Esophagus muscularis mucosa (tissue), 4 donors: ENCODE results near the gene ACTR1B. TPM values are rescaled to one million over a fixed set of nuclear protein-coding genes. Genes with fewer than 3 reads are reported as not detected.
A peak's percentile ranks its signal among the peaks of the same experiment; 100 is the strongest.

Experiments
- DNase-seq: peaks from one replicate; pipeline ENCODE4 v3.0.0-alpha.2; 2017; ENCODE audit errors: extremely low spot score
- H3K27ac ChIP-seq, 4 donors: fragments of 200-600 bp; sonication (generic); replicated peaks in 1 of 4; 1 replicate in 3 of 4; 2 replicates in 1 of 4; pipeline ENCODE4 v1.5.1; 2016 to 2019; ENCODE audit warnings: mild to moderate bottlenecking in 1 of 4
- H3K27me3 ChIP-seq, 4 donors: fragments of 200-600 bp; sonication (generic); one replicate each; pipeline versions ENCODE4 v1.5.1 to v1.6.0; 2016 to 2019
- H3K36me3 ChIP-seq, 4 donors: fragments of 200-600 bp; sonication (generic); one replicate each; pipeline ENCODE4 v1.5.1; 2016 to 2019
- H3K4me1 ChIP-seq, 4 donors: fragments of 200-600 bp; sonication (generic); one replicate each; pipeline ENCODE4 v1.5.1; 2016 to 2019
- H3K4me3 ChIP-seq, 4 donors: fragments of 200-600 bp; sonication (generic); 1 replicate in 2 of 4; 2 replicates in 2 of 4; pipeline ENCODE4 v1.5.1; 2016 to 2019; ENCODE audit warnings: mild to moderate bottlenecking in 4 of 4, moderate library complexity in 1 of 4
- H3K9me3 ChIP-seq, 4 donors: fragments of 200-600 bp; sonication (generic); 1 replicate in 3 of 4; 2 replicates in 1 of 4; pipeline ENCODE4 v1.5.1; 2016 to 2019
- EP300 ChIP-seq: sonication (generic); formaldehyde crosslinking; IDR thresholded peaks from one replicate; pipeline ENCODE4 v1.6.1; 2017; ENCODE audit warnings: antibody characterized with exemption
- POLR2A ChIP-seq: fragments of 450-650 bp; IDR thresholded peaks from one replicate; pipeline ENCODE4 v1.6.1; 2017; ENCODE audit warnings: antibody characterized with exemption, moderate library complexity, mild to moderate bottlenecking, low read depth
- POLR2AphosphoS5 ChIP-seq, 2 donors: sonication (generic); formaldehyde crosslinking; IDR thresholded peaks; one replicate each; pipeline ENCODE4 v1.6.1; 2017; ENCODE audit warnings: antibody characterized with exemption in 2 of 2
- WGBS: methylation state at CpG from one replicate; pipeline ENCODE4 v1.1.5; 2018; 5-methylcytosine and 5-hydroxymethylcytosine counted together
- intact Hi-C: fragments of 100-400 bp; cut with DNase I; formaldehyde crosslinking; loops from one replicate; pipeline ENCODE4 v1.15.1; 2023
- total RNA-seq, 4 donors: library from RNA; depleted of rRNA; stranded (reverse); fragments of >200 nt; gene quantifications; one replicate each; pipeline versions ENCODE4 v1.1.0 to v1.2.1, GENCODE V29; 2016
- TF ChIP-seq, protein P1 (sequence below), 3 experiments: fragments of 200-600 bp in 2 of 3; fragments of 450-650 bp in 1 of 3; sonication (generic) in 2 of 3; IDR thresholded peaks; one replicate each; pipeline ENCODE4 v1.5.1; 2017 to 2019; ENCODE audit warnings: antibody characterized with exemption in 3 of 3, mild to moderate bottlenecking in 2 of 3, moderate library complexity in 1 of 3

ACTR1B gene
- total RNA-seq, 4 donors from 2014 or later: 74.3 to 89.2 (median 83.9) TPM

DNA sequence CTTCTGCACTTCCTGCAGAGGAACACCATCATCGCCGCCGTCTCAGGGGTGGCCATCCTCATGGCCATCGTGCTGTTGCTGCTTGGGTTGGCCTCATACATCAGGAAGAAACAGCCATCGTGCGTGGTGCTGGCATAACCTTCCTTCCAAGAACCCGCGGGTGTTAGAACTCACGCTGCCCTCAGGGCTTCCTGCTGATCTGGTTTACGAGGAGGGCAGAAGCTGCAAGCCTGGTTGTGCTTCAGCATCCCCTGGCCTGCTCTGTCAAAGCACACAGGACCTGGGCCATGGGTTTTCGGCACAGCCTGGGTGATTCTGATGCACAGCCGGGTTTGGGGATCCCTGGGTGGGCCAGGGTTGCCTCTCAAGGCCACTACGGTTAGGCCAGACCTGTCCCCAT, 37.3 kb upstream of the ACTR1B start:
- 90% methylated on average over 10 of the region's 13 CpGs for WGBS
- Histone ChIP-seq H3K4me3 (no peak overlapping the region), H3K36me3 (no peaks in the 10 kb centered on the region), H3K4me1 (peaks cover 0 to 5% (median 2%) of the 10 kb centered on the region in 4 donors), H3K27ac (no peak overlapping the region), H3K27me3 (no peaks in the 10 kb centered on the region), H3K9me3 (no peaks in the 10 kb centered on the region)
- intact Hi-C loops: loop anchor here (10.0 kb wide), 1 partner anchor 684 kb away; no protein-coding TSS in a partner anchor
- no peak for TF ChIP-seq EP300
- TF ChIP-seq POLR2AphosphoS5 (IDR thresholded peaks at IDR 0.05): no peak
- TF ChIP-seq, protein P1, sequence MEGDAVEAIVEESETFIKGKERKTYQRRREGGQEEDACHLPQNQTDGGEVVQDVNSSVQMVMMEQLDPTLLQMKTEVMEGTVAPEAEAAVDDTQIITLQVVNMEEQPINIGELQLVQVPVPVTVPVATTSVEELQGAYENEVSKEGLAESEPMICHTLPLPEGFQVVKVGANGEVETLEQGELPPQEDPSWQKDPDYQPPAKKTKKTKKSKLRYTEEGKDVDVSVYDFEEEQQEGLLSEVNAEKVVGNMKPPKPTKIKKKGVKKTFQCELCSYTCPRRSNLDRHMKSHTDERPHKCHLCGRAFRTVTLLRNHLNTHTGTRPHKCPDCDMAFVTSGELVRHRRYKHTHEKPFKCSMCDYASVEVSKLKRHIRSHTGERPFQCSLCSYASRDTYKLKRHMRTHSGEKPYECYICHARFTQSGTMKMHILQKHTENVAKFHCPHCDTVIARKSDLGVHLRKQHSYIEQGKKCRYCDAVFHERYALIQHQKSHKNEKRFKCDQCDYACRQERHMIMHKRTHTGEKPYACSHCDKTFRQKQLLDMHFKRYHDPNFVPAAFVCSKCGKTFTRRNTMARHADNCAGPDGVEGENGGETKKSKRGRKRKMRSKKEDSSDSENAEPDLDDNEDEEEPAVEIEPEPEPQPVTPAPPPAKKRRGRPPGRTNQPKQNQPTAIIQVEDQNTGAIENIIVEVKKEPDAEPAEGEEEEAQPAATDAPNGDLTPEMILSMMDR (IDR thresholded peaks at IDR 0.05): no peak
- TF ChIP-seq POLR2A: no peak
- DNase-seq: peak; percentile 68

DNA sequence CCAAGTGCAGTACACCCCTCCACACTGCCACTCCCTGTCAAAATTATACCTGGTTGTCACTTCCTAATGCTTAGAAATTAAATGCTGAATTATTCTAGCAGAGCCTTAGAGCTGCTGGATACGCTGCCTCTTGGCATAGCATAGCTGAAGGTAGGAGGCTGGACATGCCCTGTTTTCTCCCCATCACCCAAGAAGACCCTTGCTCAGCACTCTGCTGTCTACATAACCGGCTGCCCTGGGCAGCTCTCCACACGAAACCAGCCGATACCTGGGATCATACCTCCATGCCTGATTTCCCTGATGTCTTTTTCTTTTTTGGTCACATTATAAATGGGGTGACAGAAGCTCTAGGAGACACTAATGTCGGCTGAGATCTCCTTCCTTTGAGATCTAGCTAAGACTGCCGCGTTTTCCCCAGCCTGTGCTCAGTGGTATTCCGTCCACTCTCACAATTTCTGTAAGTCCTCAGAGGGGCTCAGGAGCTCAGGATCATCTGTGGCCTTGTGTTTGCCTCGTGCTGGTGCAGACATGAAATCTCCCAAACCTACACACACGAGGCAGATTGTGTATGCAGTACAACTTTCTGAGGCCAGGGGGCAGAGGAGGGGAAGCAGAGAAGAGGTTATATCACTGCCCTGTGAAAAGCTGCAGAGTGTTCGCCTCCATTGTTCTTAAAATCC, 36.1 kb upstream of the ACTR1B start:
- H3K9me3 ChIP-seq: no peaks in the 10 kb centered on the region
- no peaks in the 10 kb centered on the region for H3K27me3 ChIP-seq
- no peak for TF ChIP-seq EP300
- TF ChIP-seq, protein P1 (IDR thresholded peaks at IDR 0.05): peak; percentile 37 to 63 (median 46)
- no peak for TF ChIP-seq POLR2A
- TF ChIP-seq POLR2AphosphoS5 (IDR thresholded peaks at IDR 0.05): no peak
- H3K36me3 ChIP-seq: no peaks in the 10 kb centered on the region
- no peak overlapping the region for H3K4me3 ChIP-seq
- no peak overlapping the region for H3K27ac ChIP-seq
- H3K4me1 ChIP-seq: peaks cover 0 to 5% (median 2%) of the 10 kb centered on the region in 4 donors
- peak; percentile 91 for DNase-seq
- 62% methylated on average over 11 of the region's 11 CpGs for WGBS
- intact Hi-C loops: loop anchor here (10.0 kb wide), 2 partner anchors 55 to 685 kb away; partner anchors contain the start of gene COX5B

DNA sequence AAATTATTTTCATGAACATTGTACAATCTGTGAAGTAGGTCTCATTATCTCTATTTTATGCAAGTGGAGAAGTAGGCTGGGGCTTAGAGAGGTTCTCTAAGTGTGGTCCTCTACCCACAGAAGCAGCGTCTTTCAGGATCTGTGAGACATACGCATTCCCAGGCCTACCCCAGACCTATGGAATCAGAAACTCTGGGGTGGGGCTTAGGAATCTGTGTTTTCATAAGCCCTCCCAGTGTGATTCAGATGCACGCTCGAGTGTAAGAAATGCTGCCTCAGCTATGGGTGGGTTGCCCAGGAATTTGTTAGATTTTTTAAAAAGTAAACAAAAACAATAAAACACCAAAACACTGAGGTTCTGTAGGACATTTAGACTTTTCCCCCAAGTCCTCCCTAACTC, 34.7 kb upstream of the ACTR1B start:
- intact Hi-C loops: loop anchor here (10.0 kb wide), 1 partner anchor 54 kb away; the partner anchor contains the start of gene COX5B
- peak; percentile 60 for DNase-seq
- H3K27me3 ChIP-seq: no peaks in the 10 kb centered on the region
- no peaks in the 10 kb centered on the region for H3K36me3 ChIP-seq
- TF ChIP-seq POLR2AphosphoS5 (IDR thresholded peaks at IDR 0.05) (no peak), POLR2A (no peak), EP300 (no peak)
- TF ChIP-seq, protein P1 (IDR thresholded peaks at IDR 0.05): no peak
- WGBS: 89% methylated on average over 4 of the region's 4 CpGs
- peaks cover 0 to 5% (median 2%) of the 10 kb centered on the region in 4 donors for H3K4me1 ChIP-seq
- no peaks in the 10 kb centered on the region for H3K9me3 ChIP-seq
- no peak overlapping the region for H3K4me3 ChIP-seq
- H3K27ac ChIP-seq: no peak overlapping the region

DNA sequence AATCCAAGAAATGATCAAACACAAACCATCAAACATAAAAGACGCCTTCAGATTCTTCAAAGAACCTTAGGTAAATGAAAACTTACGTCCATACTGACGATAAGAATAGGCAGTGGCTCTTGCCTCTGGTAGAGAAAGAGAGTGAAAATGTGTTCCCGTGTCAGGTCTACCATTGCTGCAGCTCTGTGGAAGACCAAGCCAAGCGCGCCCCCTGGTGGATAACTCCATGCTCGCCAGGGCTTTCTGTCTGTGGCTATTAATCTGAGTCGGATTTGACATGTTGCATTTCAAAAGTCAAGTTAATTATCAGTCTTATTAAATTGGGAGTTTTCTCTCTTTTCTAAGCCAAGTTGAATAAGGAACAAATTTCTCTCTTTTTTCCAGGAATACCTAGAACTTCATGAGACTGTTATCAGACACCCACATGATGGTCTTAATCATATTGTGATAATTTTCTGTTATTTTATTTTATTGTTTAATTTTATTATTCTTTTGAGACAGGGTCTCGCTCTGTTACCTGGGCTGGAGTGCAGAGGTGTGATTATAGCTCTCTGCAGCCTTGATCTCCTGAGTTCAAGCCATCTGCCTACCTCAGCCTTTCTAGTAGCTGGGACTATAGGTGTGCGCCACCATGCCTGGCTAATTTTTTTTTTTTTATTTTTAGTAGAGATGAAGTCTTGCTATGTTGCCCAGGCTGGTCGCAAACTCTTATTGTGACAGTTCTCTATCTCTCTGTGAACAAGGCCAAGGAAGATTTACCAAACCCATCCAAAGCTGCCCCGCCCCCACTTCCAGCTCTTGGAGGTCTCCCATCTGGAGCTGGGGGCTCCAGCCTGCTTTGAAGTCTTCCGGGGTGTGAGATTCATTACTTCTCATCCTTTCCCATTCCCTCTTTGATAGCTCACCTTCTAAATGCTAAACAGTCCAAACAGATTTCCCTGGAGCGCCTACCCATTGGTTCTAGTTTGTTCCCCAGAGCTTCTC, 33.7 kb upstream of the ACTR1B start:
- Histone ChIP-seq H3K27me3 (no peaks in the 10 kb centered on the region), H3K36me3 (no peaks in the 10 kb centered on the region), H3K4me1 (peaks cover 0 to 5% (median 2%) of the 10 kb centered on the region in 4 donors), H3K4me3 (no peak overlapping the region), H3K27ac (no peak overlapping the region), H3K9me3 (no peaks in the 10 kb centered on the region)
- peak; percentile 98 for DNase-seq
- WGBS: 26% methylated on average over 14 of the region's 14 CpGs
- TF ChIP-seq EP300: no peak
- TF ChIP-seq POLR2AphosphoS5 (IDR thresholded peaks at IDR 0.05): peak in 1 of 2 donors; percentile 64
- no peak for TF ChIP-seq POLR2A
- TF ChIP-seq, protein P1 (IDR thresholded peaks at IDR 0.05): peak in 2 of 3 experiments; percentile 97 to 98
- intact Hi-C loops: loop anchor here (2.0 to 10.0 kb wide), 3 partner anchors 33 to 107 kb away; partner anchors contain the start of genes ACTR1B and COX5B
